ENCODE data around the gene OR5K4. TPM values are rescaled to one million over a fixed set of nuclear protein-coding genes. Genes with fewer than 3 reads are reported as not detected.

Gene OR5K4
- total RNA-seq, 2 donors from 2014 or later, result not detected

DNA sequence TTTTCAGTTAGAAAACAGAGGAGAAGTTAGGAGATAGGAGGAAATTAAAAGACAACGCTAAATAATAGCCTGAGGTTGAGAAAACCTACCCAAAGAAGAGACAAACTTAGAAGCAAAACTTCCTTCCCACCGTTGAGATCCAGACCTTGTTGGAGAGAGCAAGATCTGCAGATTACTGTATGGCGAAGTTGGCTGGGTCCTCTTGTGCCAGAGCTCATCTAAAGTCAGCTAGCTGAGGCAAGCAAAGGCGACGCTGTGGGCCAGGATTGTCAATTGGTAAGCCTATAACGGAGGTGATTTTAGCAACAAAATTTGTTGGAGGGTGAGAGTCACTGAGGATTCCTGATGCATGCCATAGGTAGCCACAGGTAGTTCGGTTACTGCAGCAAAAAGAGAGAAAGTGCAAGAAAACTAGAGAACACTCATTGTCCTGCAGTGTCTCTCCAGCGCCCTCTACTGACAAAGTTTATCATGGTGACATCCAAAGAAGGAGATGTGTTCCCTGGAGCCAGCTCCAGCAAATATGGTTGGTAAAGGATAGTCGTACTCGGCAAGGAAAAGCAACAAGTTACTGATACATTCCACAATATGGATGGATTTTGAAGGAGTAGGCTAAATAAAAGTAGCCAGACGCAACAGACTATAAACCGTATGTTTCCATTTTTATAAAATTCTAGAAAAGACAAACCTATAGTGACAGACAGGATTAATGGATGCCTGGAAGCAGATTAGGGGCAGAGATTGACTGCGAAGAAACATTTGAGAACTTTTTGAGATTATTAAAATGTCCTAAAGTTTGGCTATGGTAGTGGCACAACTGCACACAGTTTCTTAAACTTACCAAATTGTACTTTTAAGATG lies 9.8 kb upstream of the OR5K4 start:
- ATAC-seq, result peak; percentile 41
- peak in 1 of 3 donors; percentile 13 for DNase-seq
- no peaks in the 10 kb centered on the region for H3K4me1 Mint-ChIP-seq
- H3K27me3 Mint-ChIP-seq, result peaks cover 16% of the 10 kb centered on the region
- no peak overlapping the region for H3K27ac Mint-ChIP-seq
- H3K9me3 ChIP-seq (ENCODE audit: control insufficient read depth, low read length, poor library complexity, severe bottlenecking), result no peaks in the 10 kb centered on the region
- no peak overlapping the region for H3K4me3 Mint-ChIP-seq
- no peaks in the 10 kb centered on the region for H3K36me3 Mint-ChIP-seq (ENCODE audit: low read depth)

DNA sequence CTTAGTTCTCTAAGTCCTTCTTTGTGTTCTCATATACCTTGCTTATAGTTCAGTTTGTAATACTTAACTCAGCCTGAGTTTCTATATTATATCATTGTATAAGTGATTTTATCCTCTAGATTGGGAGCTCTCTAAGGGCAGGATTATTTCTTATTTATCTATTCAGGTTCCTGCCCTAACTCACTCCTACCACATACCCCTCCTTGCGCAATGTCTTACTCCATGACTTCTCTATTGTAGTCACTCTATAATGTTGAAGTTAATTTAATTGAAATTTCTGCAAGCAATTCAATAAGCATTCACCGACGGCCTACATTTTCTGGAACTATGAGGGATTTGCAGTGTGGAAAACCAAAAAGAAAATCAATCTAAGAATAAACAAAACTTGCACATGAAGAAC lies 3.6 kb upstream of the OR5K4 start:
- no peaks in the 10 kb centered on the region for H3K36me3 Mint-ChIP-seq (ENCODE audit: low read depth)
- no peak overlapping the region for H3K4me3 Mint-ChIP-seq
- peaks cover 2% of the 10 kb centered on the region for H3K4me1 Mint-ChIP-seq
- no peaks in the 10 kb centered on the region for H3K9me3 ChIP-seq (ENCODE audit: control insufficient read depth, low read length, poor library complexity, severe bottlenecking)
- peaks cover 33% of the 10 kb centered on the region for H3K27me3 Mint-ChIP-seq
- H3K27ac Mint-ChIP-seq, result no peak overlapping the region
- no peak for ATAC-seq
- DNase-seq, result no peak

DNA sequence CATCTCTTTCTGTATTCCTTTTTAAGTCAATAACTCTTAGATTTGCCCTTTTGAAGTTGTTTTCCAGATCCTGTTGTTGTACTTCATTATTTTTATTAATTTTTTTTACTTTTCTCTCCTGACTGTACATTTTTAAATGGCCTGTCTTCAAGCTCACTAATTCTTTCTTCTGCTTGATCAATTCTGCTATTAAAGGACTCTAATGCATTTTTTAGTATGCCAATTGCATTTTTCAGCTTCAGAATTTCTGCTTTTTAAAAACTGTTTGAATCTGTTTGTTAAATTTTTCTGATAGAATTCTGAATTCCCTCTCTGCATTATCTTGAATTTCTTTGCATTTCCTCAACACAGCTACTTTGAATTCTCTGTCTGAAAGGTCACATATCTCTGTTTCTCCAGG lies 5.6 kb downstream of the OR5K4 start:
- Mint-ChIP-seq H3K4me3 (no peak overlapping the region), H3K4me1 (no peaks in the 10 kb centered on the region), H3K36me3 (ENCODE audit: low read depth) (peaks cover 2% of the 10 kb centered on the region), H3K27me3 (peaks cover under 1% of the 10 kb centered on the region), H3K27ac (no peak overlapping the region)
- DNase-seq (no peak), ATAC-seq (no peak)
- H3K9me3 ChIP-seq (ENCODE audit: control insufficient read depth, low read length, poor library complexity, severe bottlenecking), result no peaks in the 10 kb centered on the region

DNA sequence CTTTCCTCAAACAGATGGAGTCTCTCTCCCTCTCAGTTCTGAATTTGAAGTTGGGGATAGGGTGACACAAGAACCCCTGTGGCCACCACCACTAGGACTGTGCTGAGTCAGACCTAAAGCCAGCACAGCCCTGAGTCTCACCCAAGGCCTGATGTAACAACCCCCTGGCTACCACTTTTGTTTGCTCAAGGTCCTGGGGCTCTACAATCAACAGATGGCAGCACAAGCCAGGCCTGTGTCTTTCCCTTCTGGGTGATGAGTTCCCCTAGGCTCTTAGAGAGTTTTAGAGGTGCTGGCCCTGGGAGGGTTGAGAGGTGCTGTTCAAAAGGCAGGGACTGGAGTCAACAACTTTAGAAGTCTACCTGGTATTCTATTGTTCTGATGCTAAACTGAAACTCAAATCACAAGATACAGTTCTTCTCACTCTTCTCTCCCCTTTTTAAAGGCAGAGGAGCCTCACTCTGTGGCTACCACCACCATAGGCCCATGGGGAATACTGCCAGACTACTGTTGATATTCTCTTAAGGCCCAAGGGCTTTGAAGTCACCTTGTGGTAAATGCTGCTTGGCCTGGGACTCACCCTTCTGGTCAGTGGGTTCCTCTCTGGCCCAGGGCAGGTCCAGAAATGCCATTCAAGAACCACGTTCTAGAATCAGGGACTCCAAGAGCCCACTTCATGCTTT lies 6.5 kb downstream of the OR5K4 start:
- H3K9me3 ChIP-seq (ENCODE audit: control insufficient read depth, low read length, poor library complexity, severe bottlenecking), result no peaks in the 10 kb centered on the region
- ATAC-seq (no peak), DNase-seq (no peak)
- no peaks in the 10 kb centered on the region for H3K27me3 Mint-ChIP-seq
- no peak overlapping the region for H3K4me3 Mint-ChIP-seq
- no peaks in the 10 kb centered on the region for H3K4me1 Mint-ChIP-seq
- H3K27ac Mint-ChIP-seq, result no peak overlapping the region
- peaks cover 2% of the 10 kb centered on the region for H3K36me3 Mint-ChIP-seq (ENCODE audit: low read depth)

DNA sequence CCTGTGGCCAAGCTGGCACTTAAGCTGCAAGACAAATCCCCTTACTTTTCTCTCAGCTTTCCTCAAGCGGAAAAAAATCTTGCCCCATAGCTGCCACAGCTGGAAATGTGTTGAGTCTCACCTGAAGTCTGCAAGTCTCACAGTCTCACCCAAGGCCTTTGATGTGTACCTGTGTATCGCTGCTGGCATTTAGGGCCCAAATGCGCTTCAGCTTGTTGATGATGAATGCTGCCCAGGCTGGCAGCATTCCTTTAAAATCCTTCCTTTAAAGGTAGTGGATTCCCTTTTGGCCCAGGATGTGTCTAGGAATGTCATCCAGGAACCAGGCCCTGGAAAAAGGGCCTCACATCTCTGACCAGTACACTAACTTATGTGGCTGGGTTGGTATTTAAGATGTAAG lies 7.0 kb downstream of the OR5K4 start:
- H3K36me3 Mint-ChIP-seq (ENCODE audit: low read depth), result peaks cover 2% of the 10 kb centered on the region
- H3K4me1 Mint-ChIP-seq, result no peaks in the 10 kb centered on the region
- no peak overlapping the region for H3K27ac Mint-ChIP-seq
- no peak for DNase-seq
- no peaks in the 10 kb centered on the region for H3K9me3 ChIP-seq (ENCODE audit: control insufficient read depth, low read length, poor library complexity, severe bottlenecking)
- no peak for ATAC-seq
- H3K27me3 Mint-ChIP-seq, result no peaks in the 10 kb centered on the region
- no peak overlapping the region for H3K4me3 Mint-ChIP-seq

DNA sequence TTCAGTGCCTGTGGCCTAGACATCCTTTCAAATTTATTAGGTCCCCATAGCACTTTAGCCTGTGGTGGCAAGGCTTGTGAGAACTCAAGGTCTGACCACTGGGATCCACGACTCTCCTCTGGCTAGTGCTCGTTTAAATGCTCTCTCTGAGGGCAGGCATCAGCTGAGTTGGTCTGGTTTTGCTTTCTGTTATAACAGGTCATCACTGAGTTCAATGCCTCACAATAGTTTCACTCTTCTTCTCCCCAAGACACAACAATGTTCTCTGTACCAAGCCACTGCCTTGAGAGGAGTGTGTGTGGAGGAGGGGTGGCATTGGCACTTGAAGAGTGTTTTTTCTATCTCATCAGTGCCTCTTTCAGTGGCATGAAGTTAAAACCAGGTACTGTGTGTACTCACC lies 7.6 kb downstream of the OR5K4 start:
- H3K9me3 ChIP-seq (ENCODE audit: control insufficient read depth, low read length, poor library complexity, severe bottlenecking), result no peaks in the 10 kb centered on the region
- H3K27ac Mint-ChIP-seq, result no peak overlapping the region
- no peak for ATAC-seq
- H3K36me3 Mint-ChIP-seq (ENCODE audit: low read depth), result peaks cover 2% of the 10 kb centered on the region
- no peaks in the 10 kb centered on the region for H3K4me1 Mint-ChIP-seq
- DNase-seq, result no peak
- no peak overlapping the region for H3K4me3 Mint-ChIP-seq
- no peaks in the 10 kb centered on the region for H3K27me3 Mint-ChIP-seq

DNA sequence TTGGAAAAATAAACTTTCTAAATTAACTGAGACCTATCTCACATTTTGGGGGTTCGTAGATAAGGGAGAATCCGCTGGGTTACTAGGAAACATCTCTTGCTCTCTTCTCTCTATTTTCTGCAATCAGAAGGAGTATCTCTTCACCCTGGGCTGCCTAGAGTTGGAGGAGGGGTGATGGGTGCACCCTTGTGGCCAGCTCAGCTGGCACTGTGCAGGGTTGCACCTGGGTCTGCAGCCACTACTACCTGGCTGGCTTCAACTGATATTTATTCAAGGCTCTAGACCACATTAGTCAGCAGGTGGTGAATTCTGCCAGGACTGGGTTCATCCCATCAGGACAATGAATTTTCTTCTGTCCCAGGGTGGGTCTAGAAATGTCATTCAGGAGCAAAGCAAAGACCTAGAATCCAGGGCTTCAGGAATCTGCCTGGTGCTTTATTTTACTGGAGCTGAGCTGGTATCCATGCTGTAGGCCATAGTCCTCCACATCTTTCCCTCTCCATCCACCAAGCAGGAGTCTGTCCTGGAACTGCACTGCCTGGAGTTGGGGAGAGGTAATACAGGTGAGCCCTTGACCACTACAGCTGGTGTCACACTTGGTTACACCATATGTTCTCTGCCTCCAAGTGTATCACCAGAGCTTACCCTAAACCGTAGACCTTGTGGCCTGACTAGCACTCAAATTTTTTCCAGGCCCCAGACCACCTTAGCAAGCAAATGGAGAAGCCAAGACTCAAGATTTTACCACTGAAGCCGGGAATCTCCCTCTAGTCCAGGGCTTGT lies 14.0 kb downstream of the OR5K4 start:
- H3K9me3 ChIP-seq (ENCODE audit: control insufficient read depth, low read length, poor library complexity, severe bottlenecking), result no peaks in the 10 kb centered on the region
- Mint-ChIP-seq H3K4me1 (peaks cover 3% of the 10 kb centered on the region), H3K36me3 (ENCODE audit: low read depth) (peaks cover 3% of the 10 kb centered on the region), H3K27me3 (peaks cover 5% of the 10 kb centered on the region), H3K4me3 (no peak overlapping the region), H3K27ac (no peak overlapping the region)
- ATAC-seq (no peak), DNase-seq (no peak)

DNA sequence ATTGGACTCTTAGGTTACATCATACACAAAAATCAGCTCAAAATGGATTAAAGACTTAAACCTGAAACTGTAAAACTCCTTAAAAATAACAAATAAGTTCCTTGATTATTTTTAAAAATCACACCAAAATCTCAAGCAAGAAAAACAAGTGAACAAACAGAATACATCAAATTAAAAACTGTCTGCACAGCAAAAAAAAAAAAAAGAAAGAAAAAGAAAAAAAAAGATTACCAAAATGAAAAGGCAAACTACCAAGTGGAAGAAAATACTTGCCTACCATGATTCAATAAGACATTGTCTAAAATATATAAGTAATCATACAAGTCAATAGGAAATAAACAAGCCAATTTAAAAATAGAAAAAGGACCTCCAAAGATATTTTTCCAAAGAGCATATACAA lies 17.5 kb downstream of the OR5K4 start:
- Mint-ChIP-seq H3K36me3 (ENCODE audit: low read depth) (peaks cover 2% of the 10 kb centered on the region), H3K4me3 (no peak overlapping the region), H3K27ac (peak overlapping the region; percentile 1), H3K4me1 (peaks cover 3% of the 10 kb centered on the region), H3K27me3 (peaks cover 10% of the 10 kb centered on the region)
- ATAC-seq (no peak), DNase-seq (no peak)
- no peaks in the 10 kb centered on the region for H3K9me3 ChIP-seq (ENCODE audit: control insufficient read depth, low read length, poor library complexity, severe bottlenecking)

DNA sequence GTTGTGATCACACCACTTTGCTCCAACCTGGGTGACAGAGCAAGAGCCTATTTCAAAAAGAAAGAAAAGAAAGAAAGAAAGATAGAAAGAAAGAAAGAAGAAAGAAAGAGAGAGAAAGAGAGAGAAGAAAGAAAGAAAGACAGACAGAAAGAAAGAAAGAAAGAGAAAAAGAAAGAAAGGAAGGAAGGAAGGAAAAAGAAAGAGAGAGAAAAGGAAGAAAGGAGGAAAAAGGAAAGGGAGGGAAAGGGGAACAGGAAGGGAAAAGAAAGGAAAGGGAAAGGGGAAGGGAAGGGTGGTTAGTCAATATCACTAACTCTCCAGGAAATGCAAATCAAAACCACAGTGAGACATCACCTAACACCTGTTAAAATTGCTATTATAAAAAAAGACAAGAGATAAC lies 18.2 kb downstream of the OR5K4 start:
- Mint-ChIP-seq H3K4me1 (peaks cover 3% of the 10 kb centered on the region), H3K36me3 (ENCODE audit: low read depth) (peaks cover 2% of the 10 kb centered on the region), H3K27me3 (peaks cover 15% of the 10 kb centered on the region), H3K27ac (peak overlapping the region; percentile 1), H3K4me3 (no peak overlapping the region)
- H3K9me3 ChIP-seq (ENCODE audit: control insufficient read depth, low read length, poor library complexity, severe bottlenecking), result no peaks in the 10 kb centered on the region
- ATAC-seq (no peak), DNase-seq (no peak)

DNA sequence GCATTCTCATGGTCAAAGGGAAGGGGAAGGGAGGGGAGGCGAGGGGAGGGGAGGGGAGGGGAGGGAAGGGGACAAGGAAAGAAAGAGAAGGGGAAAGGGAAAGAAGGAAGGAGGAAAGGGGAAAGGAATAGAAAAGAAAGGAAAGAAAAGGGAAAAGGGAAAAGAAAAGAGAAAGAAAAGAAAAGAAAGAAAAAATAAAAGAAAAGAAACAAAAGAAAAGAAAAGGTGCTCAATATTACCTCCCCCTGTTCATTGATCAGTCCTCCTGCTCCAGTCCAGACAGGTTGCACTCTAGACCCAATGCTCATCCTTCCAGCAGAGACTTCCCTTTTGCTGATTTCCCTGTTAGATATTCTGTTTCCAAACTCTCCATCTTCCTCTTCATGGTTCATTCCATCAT lies 18.8 kb downstream of the OR5K4 start:
- DNase-seq, result no peak
- no peak for ATAC-seq
- Mint-ChIP-seq H3K36me3 (ENCODE audit: low read depth) (peaks cover under 1% of the 10 kb centered on the region), H3K4me3 (no peak overlapping the region), H3K4me1 (peaks cover 3% of the 10 kb centered on the region), H3K27me3 (peaks cover 14% of the 10 kb centered on the region), H3K27ac (no peak overlapping the region)
- no peaks in the 10 kb centered on the region for H3K9me3 ChIP-seq (ENCODE audit: control insufficient read depth, low read length, poor library complexity, severe bottlenecking)

DNA sequence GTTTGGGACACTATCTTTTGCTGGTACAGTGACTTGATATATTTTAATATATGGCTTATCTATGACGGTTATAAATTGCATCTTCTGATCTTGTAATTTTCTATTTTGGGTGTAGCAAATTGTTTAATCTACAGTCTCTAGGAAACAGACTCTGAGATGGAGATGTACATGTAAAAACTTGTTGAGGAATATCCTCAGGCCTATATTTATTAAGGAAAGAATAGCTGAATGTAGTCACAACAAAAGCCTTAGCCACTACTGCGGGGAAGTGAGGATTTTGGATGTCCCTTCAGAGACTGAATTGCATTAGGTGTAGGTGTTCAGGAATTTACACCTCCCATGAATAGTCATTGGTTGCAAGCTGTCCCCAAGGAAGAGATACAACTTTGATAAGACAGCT lies 23.0 kb downstream of the OR5K4 start:
- no peaks in the 10 kb centered on the region for H3K9me3 ChIP-seq (ENCODE audit: control insufficient read depth, low read length, poor library complexity, severe bottlenecking)
- ATAC-seq (no peak), DNase-seq (no peak)
- no peak overlapping the region for H3K27ac Mint-ChIP-seq
- H3K27me3 Mint-ChIP-seq, result peaks cover 11% of the 10 kb centered on the region
- H3K4me1 Mint-ChIP-seq, result peaks cover 3% of the 10 kb centered on the region
- H3K36me3 Mint-ChIP-seq (ENCODE audit: low read depth), result no peaks in the 10 kb centered on the region
- no peak overlapping the region for H3K4me3 Mint-ChIP-seq

DNA sequence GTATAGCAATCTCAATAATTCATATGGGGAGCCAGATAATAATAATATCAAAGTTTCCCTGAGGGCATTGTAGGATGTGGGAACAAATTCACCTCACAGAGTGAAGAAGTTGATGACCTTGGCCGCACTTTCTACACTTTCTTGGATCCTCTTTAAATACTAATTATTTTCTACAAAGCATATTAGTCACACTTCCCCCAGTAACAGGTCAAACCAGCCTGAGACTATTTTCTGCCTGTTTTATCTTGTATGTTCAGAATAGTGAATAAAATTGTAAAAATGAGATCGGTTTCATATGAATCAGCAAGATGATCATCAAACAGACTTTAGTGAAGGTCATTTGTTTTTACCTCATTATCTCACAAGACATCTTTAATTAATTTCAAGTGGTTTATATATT lies 34.5 kb downstream of the OR5K4 start:
- Mint-ChIP-seq H3K4me3 (no peak overlapping the region), H3K36me3 (ENCODE audit: low read depth) (peaks cover 2% of the 10 kb centered on the region), H3K27ac (no peak overlapping the region), H3K4me1 (no peaks in the 10 kb centered on the region), H3K27me3 (peaks cover 21% of the 10 kb centered on the region)
- peaks cover 2% of the 10 kb centered on the region for H3K9me3 ChIP-seq (ENCODE audit: control insufficient read depth, low read length, poor library complexity, severe bottlenecking)
- ATAC-seq (no peak), DNase-seq (no peak)

DNA sequence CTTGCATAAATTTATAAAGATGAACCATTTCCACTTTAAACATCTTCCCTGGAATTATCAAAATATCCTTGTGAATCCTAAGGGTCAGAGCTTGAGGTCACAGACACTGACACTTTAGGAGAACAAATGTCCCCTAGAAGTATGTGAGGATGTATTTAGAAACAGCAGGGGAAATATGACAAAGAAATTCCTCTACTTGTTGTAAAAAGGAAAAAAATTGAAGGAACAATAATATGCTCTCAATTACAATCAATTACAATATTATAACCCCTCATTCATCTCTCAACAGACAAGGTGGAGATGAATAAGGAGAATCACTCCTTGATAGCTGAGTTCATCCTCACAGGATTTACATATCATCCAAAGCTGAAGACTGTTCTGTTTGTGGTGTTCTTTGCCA lies 36.7 kb downstream of the OR5K4 start, which contains the start of gene OR5K3:
TSS of gene OR5K3 (plus strand) at position 301 of the 400 bp plus-strand sequence. CDS start at position 301, 0 bp downstream.
- Mint-ChIP-seq H3K4me1 (no peaks in the 10 kb centered on the region), H3K27ac (no peak within 1 kb of the TSS), H3K36me3 (ENCODE audit: low read depth) (peaks cover 2% of the 10 kb centered on the region), H3K4me3 (no peak within 1 kb of the TSS), H3K27me3 (peaks cover 32% of the 10 kb centered on the region)
- no peaks in the 10 kb centered on the region for H3K9me3 ChIP-seq (ENCODE audit: control insufficient read depth, low read length, poor library complexity, severe bottlenecking)
- DNase-seq (no peak), ATAC-seq (no peak)
